ENCODE results near the gene ZNF554. TPM values are rescaled to one million over a fixed set of nuclear protein-coding genes. Genes with fewer than 3 reads are reported as not detected.

ZNF554 gene
- polyA plus RNA-seq, 1 of the 3 experiments (the other 2 are of a cell fraction): 1.7 TPM

DNA sequence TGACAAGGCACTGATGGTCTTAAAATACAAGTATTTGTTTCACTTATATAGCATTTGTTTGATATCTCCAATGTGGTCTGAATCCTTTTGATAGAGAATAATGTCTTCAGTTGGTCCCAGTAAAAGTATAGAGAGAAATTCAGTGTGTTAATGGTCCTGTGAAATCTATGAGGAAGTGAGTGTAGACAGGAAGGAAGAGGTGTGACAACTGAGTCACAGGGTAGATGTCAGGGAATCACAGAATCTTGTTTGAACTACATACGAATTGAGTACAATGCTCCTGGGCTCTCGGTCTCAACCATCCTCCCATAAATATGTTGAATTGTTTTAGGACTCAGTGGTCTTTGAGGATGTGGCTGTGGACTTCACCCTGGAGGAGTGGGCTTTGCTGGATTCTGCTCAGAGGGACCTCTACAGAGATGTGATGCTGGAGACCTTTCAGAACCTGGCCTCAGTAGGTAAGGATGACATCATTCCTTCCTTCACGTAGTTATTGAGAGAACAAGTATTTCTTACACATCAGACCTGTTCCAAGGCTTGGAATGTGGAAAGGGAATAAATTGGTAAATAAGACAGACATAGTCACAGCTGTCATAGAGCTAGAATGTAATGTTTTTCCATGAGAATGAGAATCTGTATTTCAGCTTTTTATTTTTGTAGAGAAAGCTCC, 30.7 kb downstream of the ZNF554 start:
- H2AFZ ChIP-seq (ENCODE audit: low read depth): no peak overlapping the region
- peaks cover 31% of the 10 kb centered on the region for H3K9me3 ChIP-seq
- TF ChIP-seq RCOR1 (IDR thresholded peaks at IDR 0.05; ENCODE audit: low read length): no peak
- no peak for TF ChIP-seq RFX5 (IDR thresholded peaks at IDR 0.05; ENCODE audit: low read length)
- TF ChIP-seq, protein P1, sequence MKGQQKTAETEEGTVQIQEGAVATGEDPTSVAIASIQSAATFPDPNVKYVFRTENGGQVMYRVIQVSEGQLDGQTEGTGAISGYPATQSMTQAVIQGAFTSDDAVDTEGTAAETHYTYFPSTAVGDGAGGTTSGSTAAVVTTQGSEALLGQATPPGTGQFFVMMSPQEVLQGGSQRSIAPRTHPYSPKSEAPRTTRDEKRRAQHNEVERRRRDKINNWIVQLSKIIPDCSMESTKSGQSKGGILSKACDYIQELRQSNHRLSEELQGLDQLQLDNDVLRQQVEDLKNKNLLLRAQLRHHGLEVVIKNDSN (IDR thresholded peaks at IDR 0.05; ENCODE audit: borderline replicate concordance, low read depth): no peak
- TF ChIP-seq, protein P2, sequence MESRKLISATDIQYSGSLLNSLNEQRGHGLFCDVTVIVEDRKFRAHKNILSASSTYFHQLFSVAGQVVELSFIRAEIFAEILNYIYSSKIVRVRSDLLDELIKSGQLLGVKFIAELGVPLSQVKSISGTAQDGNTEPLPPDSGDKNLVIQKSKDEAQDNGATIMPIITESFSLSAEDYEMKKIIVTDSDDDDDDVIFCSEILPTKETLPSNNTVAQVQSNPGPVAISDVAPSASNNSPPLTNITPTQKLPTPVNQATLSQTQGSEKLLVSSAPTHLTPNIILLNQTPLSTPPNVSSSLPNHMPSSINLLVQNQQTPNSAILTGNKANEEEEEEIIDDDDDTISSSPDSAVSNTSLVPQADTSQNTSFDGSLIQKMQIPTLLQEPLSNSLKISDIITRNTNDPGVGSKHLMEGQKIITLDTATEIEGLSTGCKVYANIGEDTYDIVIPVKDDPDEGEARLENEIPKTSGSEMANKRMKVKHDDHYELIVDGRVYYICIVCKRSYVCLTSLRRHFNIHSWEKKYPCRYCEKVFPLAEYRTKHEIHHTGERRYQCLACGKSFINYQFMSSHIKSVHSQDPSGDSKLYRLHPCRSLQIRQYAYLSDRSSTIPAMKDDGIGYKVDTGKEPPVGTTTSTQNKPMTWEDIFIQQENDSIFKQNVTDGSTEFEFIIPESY (IDR thresholded peaks at IDR 0.05; ENCODE audit: borderline replicate concordance, low read depth): no peak
- no peak for TF ChIP-seq JUND (IDR thresholded peaks at IDR 0.05)
- no peak for TF ChIP-seq NFIC (IDR thresholded peaks at IDR 0.05; ENCODE audit: borderline replicate concordance)
- 100% methylated on average over 3 of the region's 3 CpGs for WGBS (ENCODE audit: low lambda C conversion rate)
- H3K4me2 ChIP-seq: no peak overlapping the region
- H3K9ac ChIP-seq: no peak overlapping the region
- ChIA-PET POLR2A (interaction anchor here (0.7 kb wide), 1 partner anchor 327 kb away, joined by 3 read pairs; no protein-coding TSS in a partner anchor), CTCF (interaction anchor here (0.7 to 1.2 kb wide), 3 partner anchors 9 to 213 kb away, joined by 3 to 4 read pairs (median 3); partner anchors contain the start of gene ZNF555)
- no peak overlapping the region; a peak in 1 of 4 replicates for H3K4me3 ChIP-seq (ENCODE audit: low read depth in 2 of 2, low read length in 1 of 2)
- H4K20me1 ChIP-seq (ENCODE audit: insufficient read depth): no peaks in the 10 kb centered on the region
- no peaks in the 10 kb centered on the region for H3K9me2 ChIP-seq
- H3K27me3 ChIP-seq (ENCODE audit: insufficient read depth): no peaks in the 10 kb centered on the region
- H3K36me3 ChIP-seq (replicated peaks in 1 of 2; ENCODE audit: control insufficient read depth in 1 of 2, insufficient read depth in 2 of 2, low read length in 1 of 2): peaks cover 34 to 55% of the 10 kb centered on the region in 2 experiments
- H3K79me2 ChIP-seq (ENCODE audit: insufficient read depth): peaks cover 26% of the 10 kb centered on the region
- DNase-seq: no peak
- no peak overlapping the region for H3K27ac ChIP-seq (ENCODE audit: low read depth in 2 of 2, low read length in 1 of 2)
- H3K4me1 ChIP-seq (ENCODE audit: control insufficient read depth in 1 of 2, insufficient read depth in 2 of 2, low read depth in 1 of 2, low read length in 1 of 2): no peaks in the 10 kb centered on the region
- no peaks in the 10 kb centered on the region for H3F3A ChIP-seq (replicated peaks; ENCODE audit: insufficient read depth)

DNA sequence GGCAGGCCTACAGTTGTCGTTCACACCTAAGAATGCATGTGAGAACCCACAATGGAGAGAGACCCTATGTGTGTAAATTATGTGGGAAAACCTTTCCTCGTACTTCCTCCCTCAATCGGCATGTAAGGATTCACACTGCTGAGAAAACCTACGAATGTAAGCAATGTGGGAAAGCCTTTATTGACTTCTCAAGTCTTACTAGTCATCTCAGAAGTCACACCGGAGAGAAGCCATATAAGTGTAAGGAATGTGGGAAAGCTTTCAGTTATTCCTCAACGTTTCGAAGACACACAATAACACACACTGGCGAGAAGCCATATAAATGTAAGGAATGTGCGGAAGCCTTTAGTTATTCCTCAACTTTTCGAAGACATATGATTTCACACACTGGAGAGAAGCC, 32.9 kb downstream of the ZNF554 start:
- Histone ChIP-seq H2AFZ (ENCODE audit: low read depth) (no peak overlapping the region), H3K79me2 (ENCODE audit: insufficient read depth) (peaks cover 17% of the 10 kb centered on the region; the same call in 1 of the 2 replicates), H3K36me3 (replicated peaks in 1 of 2; ENCODE audit: control insufficient read depth in 1 of 2, insufficient read depth in 2 of 2, low read length in 1 of 2) (peaks cover 34 to 56% of the 10 kb centered on the region in 2 experiments), H3K27ac (ENCODE audit: low read depth in 2 of 2, low read length in 1 of 2) (no peak overlapping the region), H3K9ac (no peak overlapping the region), H3K9me3 (peaks cover 31% of the 10 kb centered on the region), H3K9me2 (no peaks in the 10 kb centered on the region), H3F3A (replicated peaks; ENCODE audit: insufficient read depth) (no peaks in the 10 kb centered on the region), H4K20me1 (ENCODE audit: insufficient read depth) (no peaks in the 10 kb centered on the region), H3K27me3 (ENCODE audit: insufficient read depth) (no peaks in the 10 kb centered on the region), H3K4me2 (no peak overlapping the region), H3K4me3 (ENCODE audit: low read depth in 2 of 2, low read length in 1 of 2) (peak overlapping the region in 1 of 2 experiments; percentile 4; a peak in 1 of 4 replicates), H3K4me1 (ENCODE audit: control insufficient read depth in 1 of 2, insufficient read depth in 2 of 2, low read depth in 1 of 2, low read length in 1 of 2) (no peaks in the 10 kb centered on the region)
- DNase-seq: no peak
- ChIA-PET CTCF (no interaction called here), POLR2A (no interaction called here)
- 97% methylated on average over 10 of the region's 10 CpGs for WGBS (ENCODE audit: low lambda C conversion rate)
- TF ChIP-seq, protein P1 (IDR thresholded peaks at IDR 0.05; ENCODE audit: borderline replicate concordance, low read depth): no peak
- TF ChIP-seq TCF12 (IDR thresholded peaks at IDR 0.05) (no peak), MXI1 (IDR thresholded peaks at IDR 0.05; ENCODE audit: low read depth, low read length) (no peak), NFIC (IDR thresholded peaks at IDR 0.05; ENCODE audit: borderline replicate concordance) (no peak), TEAD4 (IDR thresholded peaks at IDR 0.05; ENCODE audit: borderline replicate concordance, insufficient read depth) (no peak), GABPA (IDR thresholded peaks at IDR 0.05; ENCODE audit: low read depth) (no peak), SIN3A (IDR thresholded peaks at IDR 0.05; ENCODE audit: borderline replicate concordance, low read depth, low read length) (no peak), TAF1 (IDR thresholded peaks at IDR 0.05; ENCODE audit: borderline replicate concordance, low read depth, low read length) (no peak), SMC3 (IDR thresholded peaks at IDR 0.05; ENCODE audit: low read depth, low read length) (no peak), POLR2AphosphoS5 (IDR thresholded peaks at IDR 0.05; ENCODE audit: low read depth, low read length) (no peak), RCOR1 (IDR thresholded peaks at IDR 0.05; ENCODE audit: low read length) (no peak), FOXJ3 (CRISPR knock-in tag; IDR thresholded peaks at IDR 0.05) (no peak), ELF1 (IDR thresholded peaks at IDR 0.05) (no peak)
- TF ChIP-seq, protein P3, sequence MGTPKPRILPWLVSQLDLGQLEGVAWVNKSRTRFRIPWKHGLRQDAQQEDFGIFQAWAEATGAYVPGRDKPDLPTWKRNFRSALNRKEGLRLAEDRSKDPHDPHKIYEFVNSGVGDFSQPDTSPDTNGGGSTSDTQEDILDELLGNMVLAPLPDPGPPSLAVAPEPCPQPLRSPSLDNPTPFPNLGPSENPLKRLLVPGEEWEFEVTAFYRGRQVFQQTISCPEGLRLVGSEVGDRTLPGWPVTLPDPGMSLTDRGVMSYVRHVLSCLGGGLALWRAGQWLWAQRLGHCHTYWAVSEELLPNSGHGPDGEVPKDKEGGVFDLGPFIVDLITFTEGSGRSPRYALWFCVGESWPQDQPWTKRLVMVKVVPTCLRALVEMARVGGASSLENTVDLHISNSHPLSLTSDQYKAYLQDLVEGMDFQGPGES (IDR thresholded peaks at IDR 0.05; ENCODE audit: low read depth, low read length): no peak
- TF ChIP-seq, protein P2 (IDR thresholded peaks at IDR 0.05; ENCODE audit: borderline replicate concordance, low read depth): no peak
- TF ChIP-seq, protein P4, sequence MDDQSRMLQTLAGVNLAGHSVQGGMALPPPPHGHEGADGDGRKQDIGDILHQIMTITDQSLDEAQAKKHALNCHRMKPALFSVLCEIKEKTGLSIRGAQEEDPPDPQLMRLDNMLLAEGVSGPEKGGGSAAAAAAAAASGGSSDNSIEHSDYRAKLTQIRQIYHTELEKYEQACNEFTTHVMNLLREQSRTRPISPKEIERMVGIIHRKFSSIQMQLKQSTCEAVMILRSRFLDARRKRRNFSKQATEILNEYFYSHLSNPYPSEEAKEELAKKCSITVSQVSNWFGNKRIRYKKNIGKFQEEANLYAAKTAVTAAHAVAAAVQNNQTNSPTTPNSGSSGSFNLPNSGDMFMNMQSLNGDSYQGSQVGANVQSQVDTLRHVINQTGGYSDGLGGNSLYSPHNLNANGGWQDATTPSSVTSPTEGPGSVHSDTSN (IDR thresholded peaks at IDR 0.05): no peak
